ENCODE results near the gene OSER1.

- no peak for TF ChIP-seq CTCF (IDR thresholded peaks at IDR 0.05; ENCODE audit: borderline replicate concordance, extremely low read depth, low read length, poor library complexity, severe bottlenecking)
- no peak for TF ChIP-seq EZH2 (IDR thresholded peaks at IDR 0.05; ENCODE audit: borderline replicate concordance, low read depth, low read length, severe bottlenecking)
Observed at GRCh38 chr20:44234566-44235317, 24.2 kb upstream of the OSER1 start.
